ENCODE results near the gene PRDM2.

DNA sequence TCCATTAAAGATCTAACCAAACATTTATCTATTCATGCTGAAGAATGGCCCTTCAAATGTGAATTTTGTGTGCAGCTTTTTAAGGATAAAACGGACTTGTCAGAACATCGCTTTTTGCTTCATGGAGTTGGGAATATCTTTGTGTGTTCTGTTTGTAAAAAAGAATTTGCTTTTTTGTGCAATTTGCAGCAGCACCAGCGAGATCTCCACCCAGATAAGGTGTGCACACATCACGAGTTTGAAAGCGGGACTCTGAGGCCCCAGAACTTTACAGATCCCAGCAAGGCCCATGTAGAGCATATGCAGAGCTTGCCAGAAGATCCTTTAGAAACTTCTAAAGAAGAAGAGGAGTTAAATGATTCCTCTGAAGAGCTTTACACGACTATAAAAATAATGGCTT lies 81.2 kb downstream of the PRDM2 start:
- TF ChIP-seq, protein P1, sequence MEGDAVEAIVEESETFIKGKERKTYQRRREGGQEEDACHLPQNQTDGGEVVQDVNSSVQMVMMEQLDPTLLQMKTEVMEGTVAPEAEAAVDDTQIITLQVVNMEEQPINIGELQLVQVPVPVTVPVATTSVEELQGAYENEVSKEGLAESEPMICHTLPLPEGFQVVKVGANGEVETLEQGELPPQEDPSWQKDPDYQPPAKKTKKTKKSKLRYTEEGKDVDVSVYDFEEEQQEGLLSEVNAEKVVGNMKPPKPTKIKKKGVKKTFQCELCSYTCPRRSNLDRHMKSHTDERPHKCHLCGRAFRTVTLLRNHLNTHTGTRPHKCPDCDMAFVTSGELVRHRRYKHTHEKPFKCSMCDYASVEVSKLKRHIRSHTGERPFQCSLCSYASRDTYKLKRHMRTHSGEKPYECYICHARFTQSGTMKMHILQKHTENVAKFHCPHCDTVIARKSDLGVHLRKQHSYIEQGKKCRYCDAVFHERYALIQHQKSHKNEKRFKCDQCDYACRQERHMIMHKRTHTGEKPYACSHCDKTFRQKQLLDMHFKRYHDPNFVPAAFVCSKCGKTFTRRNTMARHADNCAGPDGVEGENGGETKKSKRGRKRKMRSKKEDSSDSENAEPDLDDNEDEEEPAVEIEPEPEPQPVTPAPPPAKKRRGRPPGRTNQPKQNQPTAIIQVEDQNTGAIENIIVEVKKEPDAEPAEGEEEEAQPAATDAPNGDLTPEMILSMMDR (IDR thresholded peaks at IDR 0.05) = no peak
- TF ChIP-seq PBX3 (IDR thresholded peaks at IDR 0.05) = no peak
